Keratinocyte (primary cell): Measurements from ENCODE around the gene BTN2A1. TPM values are rescaled to one million over a fixed set of nuclear protein-coding genes. Genes with fewer than 3 reads are reported as not detected.

Experiments used
- DNase-seq: peaks from one replicate; pipeline ENCODE4 v3.0.0-alpha.2; 2011; ENCODE audit warnings: low read depth, missing footprints, low spot score
- FAIRE-seq: peaks from 2 replicates; lab custom pipeline; 2011; peaks lifted over from hg19 to GRCh38; lab: Jason Lieb, UNC
- H2AFZ ChIP-seq: 2 replicates; pipeline ENCODE4 v1.6.0; 2012; ENCODE audit warnings: low read length, control low read depth, inconsistent platforms; ENCODE audit not compliant: control insufficient read depth
- H3K27ac ChIP-seq: 2 replicates; pipeline ENCODE4 v1.5.1; 2011; ENCODE audit warnings: low read length; ENCODE audit not compliant: control insufficient read depth, insufficient read depth
- H3K27me3 ChIP-seq: 3 replicates; pipeline ENCODE4 v1.6.0; 2011; ENCODE audit warnings: low read length; ENCODE audit not compliant: control insufficient read depth, insufficient read depth; ENCODE audit errors: extremely low read depth
- H3K36me3 ChIP-seq, 2 experiments: 2 replicates in 1 of 2; 3 replicates in 1 of 2; pipeline ENCODE4 v1.5.1; 2011; ENCODE audit warnings: low read length in 2 of 2, mild to moderate bottlenecking in 1 of 2; ENCODE audit not compliant: control insufficient read depth in 2 of 2, insufficient read depth in 2 of 2; ENCODE audit errors: extremely low read depth in 1 of 2
- H3K4me1 ChIP-seq: 3 replicates; pipeline ENCODE4 v1.5.1; 2011; ENCODE audit warnings: low read length; ENCODE audit not compliant: control insufficient read depth, insufficient read depth; ENCODE audit errors: extremely low read depth
- H3K4me2 ChIP-seq: 3 replicates; pipeline ENCODE4 v1.6.0; 2011; ENCODE audit warnings: low read depth, low read length; ENCODE audit not compliant: control insufficient read depth, insufficient read depth; ENCODE audit errors: extremely low read depth
- H3K4me3 ChIP-seq, 3 experiments: fragments of 200-600 bp in 1 of 3; sonication (generic) in 1 of 3; 2 replicates in 2 of 3; 3 replicates in 1 of 3; pipeline ENCODE4 v1.5.1; 2011 to 2016; ENCODE audit warnings: low read length in 3 of 3, mild to moderate bottlenecking in 3 of 3, control low read depth in 2 of 3, inconsistent platforms in 1 of 3, low read depth in 1 of 3, mixed read lengths in 1 of 3, mixed run types in 1 of 3, moderate library complexity in 1 of 3; ENCODE audit not compliant: control insufficient read depth in 2 of 3, insufficient read depth in 2 of 3; ENCODE audit errors: extremely low read depth in 1 of 3
- H3K79me2 ChIP-seq: 2 replicates; pipeline ENCODE4 v1.6.0; 2012; ENCODE audit warnings: low read length; ENCODE audit not compliant: control insufficient read depth, insufficient read depth
- H3K9ac ChIP-seq: 3 replicates; pipeline ENCODE4 v1.6.0; 2011; ENCODE audit warnings: low read length; ENCODE audit not compliant: control insufficient read depth, insufficient read depth; ENCODE audit errors: extremely low read depth
- H3K9me1 ChIP-seq: 3 replicates; pipeline ENCODE4 v1.6.0; 2011; ENCODE audit warnings: low read length; ENCODE audit not compliant: control insufficient read depth, insufficient read depth; ENCODE audit errors: extremely low read depth
- H3K9me3 ChIP-seq: 2 replicates; pipeline ENCODE4 v1.5.1; 2012; ENCODE audit warnings: low read depth, low read length; ENCODE audit not compliant: control insufficient read depth
- H4K20me1 ChIP-seq: 3 replicates; pipeline ENCODE4 v1.6.0; 2011; ENCODE audit warnings: low read length; ENCODE audit not compliant: control insufficient read depth, insufficient read depth; ENCODE audit errors: extremely low read depth
- CTCF ChIP-seq, 3 experiments: IDR thresholded peaks in 1 of 3; conservative IDR thresholded peaks in 1 of 3; optimal IDR thresholded peaks in 1 of 3; 2 replicates in 2 of 3; 3 replicates in 1 of 3; pipeline versions ENCODE3 to v1.5.1; 2011; ENCODE audit warnings: low read length in 3 of 3, mild to moderate bottlenecking in 3 of 3, moderate library complexity in 2 of 3, control low read depth in 1 of 3, inconsistent platforms in 1 of 3; ENCODE audit not compliant: insufficient read depth in 2 of 3; ENCODE audit errors: extremely low read depth in 1 of 3
- EZH2 ChIP-seq: IDR thresholded peaks from one replicate; pipeline ENCODE4 v1.6.1; 2012; ENCODE audit warnings: inconsistent platforms, mild to moderate bottlenecking, low read length, moderate library complexity
- dilution Hi-C: fragments of 300-500 bp; cut with MboI; formaldehyde crosslinking; loops from one replicate; pipeline ENCODE4 v1.7.0; 2020; ENCODE audit warnings: low sequenced_read_pairs; ENCODE audit not compliant: extremely low pct_ligation_motif_present
- polyA plus RNA-seq, 5 experiments: library from polyadenylated mRNA; depleted of rRNA in 3 of 5; stranded (reverse) in 3 of 5; stranded (forward) in 1 of 5; unstranded in 1 of 5; fragments of >200 nt; gene quantifications; 1 replicate in 1 of 5; 2 replicates in 3 of 5; 3 replicates in 1 of 5; pipeline versions ENCODE4 v1.2.1 to v1.2.3, GENCODE V29; 2011 to 2012; ENCODE audit warnings: missing spikeins in 2 of 5, low read depth in 1 of 5, low replicate concordance in 1 of 5

Gene BTN2A1
- polyA plus RNA-seq, 1 donor (not counting 4 experiments of a cell fraction or from before 2014, with no cell fraction given): 13.9 TPM

- TF ChIP-seq CTCF (optimal IDR thresholded peaks at IDR 0.05 in 1 of 3, IDR thresholded peaks at IDR 0.05 in 1 of 3, conservative IDR thresholded peaks at IDR 0.05 in 1 of 3; ENCODE audit: extremely low read depth in 1 of 3, insufficient read depth in 2 of 3, low read length in 3 of 3): no peak
- no peak for FAIRE-seq
- no peaks in the 10 kb centered on the region for H3K79me2 ChIP-seq
These were observed 21.7 kb upstream of the BTN2A1 start for GRCh38 chr6:26436018-26436417.

GRCh38 chr6:26437550-26437949 lies 20.2 kb upstream of the BTN2A1 start:
- H3K9me3 ChIP-seq: no peaks in the 10 kb centered on the region
- no peaks in the 10 kb centered on the region for H3K36me3 ChIP-seq
- TF ChIP-seq CTCF (optimal IDR thresholded peaks at IDR 0.05 in 1 of 3, IDR thresholded peaks at IDR 0.05 in 1 of 3, conservative IDR thresholded peaks at IDR 0.05 in 1 of 3; ENCODE audit: extremely low read depth in 1 of 3, insufficient read depth in 2 of 3, low read length in 3 of 3): no peak
- no peak for TF ChIP-seq EZH2
- H3K27ac ChIP-seq: no peak overlapping the region
- dilution Hi-C loops: no loop called here
- H3K4me3 ChIP-seq: no peak overlapping the region
- H3K4me1 ChIP-seq: peaks cover 17% of the 10 kb centered on the region
- DNase-seq: no peak
- H4K20me1 ChIP-seq: no peaks in the 10 kb centered on the region
- H2AFZ ChIP-seq: no peak overlapping the region
- no peaks in the 10 kb centered on the region for H3K79me2 ChIP-seq
- no peak overlapping the region for H3K9ac ChIP-seq
- no peaks in the 10 kb centered on the region for H3K27me3 ChIP-seq
- no peak for FAIRE-seq
- no peaks in the 10 kb centered on the region for H3K9me1 ChIP-seq
- no peak overlapping the region for H3K4me2 ChIP-seq

More at GRCh38 chr6:26436018-26436417, 21.7 kb upstream of the BTN2A1 start:
- H3K27ac ChIP-seq: no peak overlapping the region
- no peak overlapping the region for H3K4me2 ChIP-seq
- H3K27me3 ChIP-seq: no peaks in the 10 kb centered on the region
- H3K9me3 ChIP-seq: no peaks in the 10 kb centered on the region
- no peaks in the 10 kb centered on the region for H4K20me1 ChIP-seq
- H2AFZ ChIP-seq: no peak overlapping the region
- peaks cover 0 to 6% of the 10 kb centered on the region in 2 experiments for H3K36me3 ChIP-seq
- no peaks in the 10 kb centered on the region for H3K9me1 ChIP-seq
- no peak for DNase-seq
- dilution Hi-C loops: no loop called here
- H3K9ac ChIP-seq: no peak overlapping the region
- H3K4me3 ChIP-seq: no peak overlapping the region
- peaks cover 16% of the 10 kb centered on the region for H3K4me1 ChIP-seq
